Measurements from ENCODE around the gene TPCN2. TPM values are rescaled to one million over a fixed set of nuclear protein-coding genes. Genes with fewer than 3 reads are reported as not detected.

Gene TPCN2
- polyA plus RNA-seq, 3 donors = 29.3 to 52.8 (median 31.5) TPM

DNA sequence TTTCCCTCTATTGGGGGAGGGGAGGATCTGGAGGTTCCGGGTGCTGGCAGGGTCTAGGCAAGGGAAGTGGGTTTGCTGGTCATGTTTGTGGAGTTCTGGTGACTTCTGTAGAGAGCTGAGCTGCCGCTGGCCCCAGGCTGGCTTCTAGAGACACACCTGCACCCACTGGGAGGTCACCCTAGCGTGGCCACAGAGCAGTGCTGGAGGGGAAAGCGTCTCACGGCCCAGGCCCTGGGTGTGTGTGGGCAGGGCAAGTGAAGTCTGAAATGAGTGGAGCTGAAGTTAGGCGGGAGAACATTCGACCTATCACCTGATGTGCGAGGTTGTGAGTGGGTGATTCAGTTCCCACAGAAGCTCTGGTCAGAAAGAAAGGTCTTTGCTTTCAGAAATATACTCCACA is 134.9 kb downstream of the TPCN2 start:
- peak overlapping the region in 1 of 7 donors; percentile 3 for H3K27ac Mint-ChIP-seq
- no peaks in the 10 kb centered on the region for H3K36me3 Mint-ChIP-seq
- H3K27me3 Mint-ChIP-seq (ENCODE audit: low read depth in 3 of 3) = peaks cover 8 to 9% (median 8%) of the 10 kb centered on the region in 3 donors
- no peaks in the 10 kb centered on the region for H3K4me1 ChIP-seq (ENCODE audit: control insufficient read depth in 1 of 2, insufficient read depth in 2 of 2, low read length in 2 of 2)
- H3K79me2 ChIP-seq (ENCODE audit: insufficient read depth, low read length) = no peaks in the 10 kb centered on the region
- H3K9me3 ChIP-seq (replicated peaks in 1 of 2; ENCODE audit: control insufficient read depth in 1 of 2, insufficient read depth in 1 of 2, low read length in 2 of 2) = peaks cover 0 to 10% of the 10 kb centered on the region in 2 donors
- no peaks in the 10 kb centered on the region for H3K4me1 Mint-ChIP-seq
- intact Hi-C loops (cut with micrococcal nuclease) = no loop called here
- no peak overlapping the region for H3K9ac ChIP-seq (ENCODE audit: insufficient read depth, low read length, poor library complexity, severe bottlenecking)
- 82% methylated on average over 6 of the region's 8 CpGs for WGBS (ENCODE audit: insufficient coverage)
- peaks cover 4 to 18% (median 7%) of the 10 kb centered on the region in 7 donors for H3K9me3 Mint-ChIP-seq
- H3K4me2 ChIP-seq (replicated peaks; ENCODE audit: extremely low read depth, low read length, poor library complexity, severe bottlenecking) = no peak overlapping the region
- no peak for DNase-seq
- H3K4me3 ChIP-seq (replicated peaks in 1 of 3; ENCODE audit: low read depth in 2 of 3, low read length in 3 of 3) = no peak overlapping the region
- TF ChIP-seq, protein P1, sequence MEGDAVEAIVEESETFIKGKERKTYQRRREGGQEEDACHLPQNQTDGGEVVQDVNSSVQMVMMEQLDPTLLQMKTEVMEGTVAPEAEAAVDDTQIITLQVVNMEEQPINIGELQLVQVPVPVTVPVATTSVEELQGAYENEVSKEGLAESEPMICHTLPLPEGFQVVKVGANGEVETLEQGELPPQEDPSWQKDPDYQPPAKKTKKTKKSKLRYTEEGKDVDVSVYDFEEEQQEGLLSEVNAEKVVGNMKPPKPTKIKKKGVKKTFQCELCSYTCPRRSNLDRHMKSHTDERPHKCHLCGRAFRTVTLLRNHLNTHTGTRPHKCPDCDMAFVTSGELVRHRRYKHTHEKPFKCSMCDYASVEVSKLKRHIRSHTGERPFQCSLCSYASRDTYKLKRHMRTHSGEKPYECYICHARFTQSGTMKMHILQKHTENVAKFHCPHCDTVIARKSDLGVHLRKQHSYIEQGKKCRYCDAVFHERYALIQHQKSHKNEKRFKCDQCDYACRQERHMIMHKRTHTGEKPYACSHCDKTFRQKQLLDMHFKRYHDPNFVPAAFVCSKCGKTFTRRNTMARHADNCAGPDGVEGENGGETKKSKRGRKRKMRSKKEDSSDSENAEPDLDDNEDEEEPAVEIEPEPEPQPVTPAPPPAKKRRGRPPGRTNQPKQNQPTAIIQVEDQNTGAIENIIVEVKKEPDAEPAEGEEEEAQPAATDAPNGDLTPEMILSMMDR (IDR thresholded peaks at IDR 0.05) = no peak
- no peaks in the 10 kb centered on the region for H4K20me1 ChIP-seq (ENCODE audit: insufficient read depth, low read length)
- no peak overlapping the region for H3K27ac ChIP-seq (ENCODE audit: low read depth in 1 of 2, low read length in 2 of 2)
- H3K27me3 ChIP-seq (ENCODE audit: control insufficient read depth in 2 of 2, insufficient read depth in 2 of 2, low read length in 2 of 2) = peaks cover 0 to 3% of the 10 kb centered on the region in 2 donors
- no peak overlapping the region for H3K4me3 Mint-ChIP-seq
- H2AFZ ChIP-seq (ENCODE audit: insufficient read depth, low read depth, low read length, poor library complexity, severe bottlenecking) = no peak overlapping the region
- no peaks in the 10 kb centered on the region for H3K36me3 ChIP-seq (replicated peaks in 1 of 2; ENCODE audit: control insufficient read depth in 1 of 2, insufficient read depth in 2 of 2, low read length in 2 of 2)

Small RNAs within 50 kb of the gene (small RNA-seq; reads per million reads assigned to genes)
- gene MIR3164 (ENCODE audit: insufficient read length, low read depth) = not detected

Other genes starting within 250 kb of the TPCN2 start
- gene CPT1A, start 207.0 kb upstream of the TPCN2 start, polyA plus RNA-seq = 10 to 100 TPM in 1 of 3 donors, 1 to 10 TPM in 2; 5.6 to 42.5 (median 7.0) TPM
- 100 to 1,000 TPM in 2 of 3 donors, 10 to 100 TPM in 1; 38.8 to 138 (median 104) TPM for gene MRPL21, start 145.1 kb upstream of the TPCN2 start, polyA plus RNA-seq
- 10 to 100 TPM in 1 of 3 donors, 1 to 10 TPM in 2; 3.9 to 14.9 (median 6.0) TPM for gene IGHMBP2, start 145.0 kb upstream of the TPCN2 start, polyA plus RNA-seq
- not detected for gene MRGPRD, start 67.9 kb upstream of the TPCN2 start, polyA plus RNA-seq
- under 1 TPM in 2 of 3 donors, not detected in 1; 0.22 to 0.23 TPM for gene MRGPRF, start 35.7 kb upstream of the TPCN2 start, polyA plus RNA-seq
- gene SMIM38, start 107.0 kb downstream of the TPCN2 start, polyA plus RNA-seq = under 1 TPM in 1 of 3 donors, not detected in 2; 0.05 TPM
- gene MYEOV, start 245.2 kb downstream of the TPCN2 start, polyA plus RNA-seq = under 1 TPM in 1 of 3 donors, not detected in 2; 0.03 TPM